GM18867 (cell line): ENCODE measurements around the gene CLSTN2.

ENCODE experiments used
- ATAC-seq: cut with Tn5 transposase; IDR thresholded peaks from one replicate; pipeline ENCODE4 v1.9.1; 2021; ENCODE audit warnings: mild to moderate bottlenecking, moderate library complexity; ENCODE audit not compliant: unreplicated experiment

CLSTN2 gene

DNA sequence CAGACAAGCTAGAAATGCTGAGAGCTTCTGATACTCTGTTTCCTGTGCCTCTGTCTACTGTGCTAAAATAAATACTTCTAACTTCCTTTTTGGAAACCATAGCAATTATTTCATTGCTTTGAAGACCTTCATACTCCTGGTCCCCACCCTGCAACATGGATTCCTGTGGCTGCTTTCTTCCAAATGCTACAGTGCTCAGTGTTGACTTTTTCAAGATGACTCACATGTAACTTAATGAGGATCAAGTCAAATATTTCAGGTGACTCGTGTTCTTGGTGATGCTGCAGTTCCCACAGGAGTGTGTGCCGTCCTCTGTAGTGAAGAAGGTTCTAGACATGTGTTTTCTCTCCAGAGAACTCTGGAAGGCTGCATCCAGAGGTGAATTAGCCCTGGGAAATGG is 288.6 kb downstream of the CLSTN2 start:
- no peak for ATAC-seq

DNA sequence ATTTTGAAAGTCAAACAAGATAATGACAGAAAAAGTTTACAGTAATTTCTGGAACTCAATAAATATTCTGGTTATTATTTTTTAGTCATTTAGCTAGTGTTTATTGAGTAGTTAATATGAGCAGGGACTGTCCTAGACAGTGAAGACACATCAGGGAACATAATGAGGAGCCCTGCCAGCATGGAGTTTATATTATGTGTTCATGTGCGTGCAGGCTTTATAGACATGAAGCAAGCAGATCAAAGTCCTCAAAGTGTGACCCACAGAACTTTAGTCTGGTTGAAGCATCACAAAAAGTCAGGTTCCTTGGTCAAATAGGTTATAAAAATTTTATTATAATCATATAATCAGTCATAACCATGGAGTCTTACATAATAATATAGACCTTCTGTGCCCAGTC is 289.3 kb downstream of the CLSTN2 start:
- no peak for ATAC-seq

DNA sequence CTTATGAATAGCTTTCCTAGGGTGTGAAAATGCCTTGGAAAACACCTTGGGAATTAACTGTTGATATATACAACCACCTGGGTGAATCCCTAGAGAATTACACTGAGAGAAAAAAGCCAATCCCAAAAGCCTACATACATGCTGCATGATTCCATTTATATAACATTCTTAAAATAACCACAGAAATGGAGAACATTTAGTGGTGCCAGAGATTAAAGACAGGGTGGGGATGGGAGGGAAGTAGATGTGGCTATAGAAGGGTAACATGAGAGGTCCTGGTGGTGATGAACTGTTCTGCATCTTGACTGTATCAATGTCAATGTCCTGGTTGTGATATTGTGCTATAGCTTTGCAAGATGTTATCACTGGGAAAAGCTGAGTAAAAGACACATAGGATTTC is 291.0 kb downstream of the CLSTN2 start:
- ATAC-seq = no peak

DNA sequence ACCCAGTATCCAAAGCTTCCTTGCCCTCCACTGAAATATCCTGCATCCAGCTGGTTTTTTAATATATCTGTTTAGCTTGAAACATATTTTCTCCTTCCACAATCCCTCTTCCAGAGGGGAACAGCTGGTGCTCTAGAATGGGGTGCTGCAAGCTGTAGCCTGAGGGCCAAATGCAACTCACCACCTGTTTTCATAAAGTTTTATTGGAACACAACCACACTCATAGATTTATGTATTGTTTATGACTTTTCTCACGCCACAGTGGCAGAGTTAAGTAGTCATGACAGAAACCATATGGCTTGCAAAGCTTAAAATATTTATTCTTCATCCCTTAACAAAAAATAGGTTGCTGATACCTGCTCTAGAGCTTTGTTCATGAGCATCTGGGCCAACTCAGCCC is 298.7 kb downstream of the CLSTN2 start:
- no peak for ATAC-seq

DNA sequence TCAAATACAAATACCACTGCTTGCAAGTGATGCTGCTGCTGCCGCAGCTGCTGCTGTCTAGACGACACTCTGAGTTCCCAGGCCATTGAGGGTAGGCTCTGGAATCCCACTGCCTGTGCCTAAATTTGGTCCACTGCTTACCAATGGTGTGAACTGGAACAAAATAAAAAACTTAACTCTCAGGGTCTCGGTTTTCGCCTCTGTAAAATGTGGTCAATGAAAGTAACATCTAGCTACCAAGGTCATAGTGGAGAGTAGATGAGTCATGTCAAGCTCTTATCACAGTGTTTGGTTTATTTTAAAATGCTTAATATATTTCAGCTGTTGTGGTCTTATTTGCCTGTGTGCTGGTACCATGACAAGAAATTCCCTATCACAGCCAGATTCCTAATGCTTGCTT is 299.3 kb downstream of the CLSTN2 start:
- no peak for ATAC-seq

DNA sequence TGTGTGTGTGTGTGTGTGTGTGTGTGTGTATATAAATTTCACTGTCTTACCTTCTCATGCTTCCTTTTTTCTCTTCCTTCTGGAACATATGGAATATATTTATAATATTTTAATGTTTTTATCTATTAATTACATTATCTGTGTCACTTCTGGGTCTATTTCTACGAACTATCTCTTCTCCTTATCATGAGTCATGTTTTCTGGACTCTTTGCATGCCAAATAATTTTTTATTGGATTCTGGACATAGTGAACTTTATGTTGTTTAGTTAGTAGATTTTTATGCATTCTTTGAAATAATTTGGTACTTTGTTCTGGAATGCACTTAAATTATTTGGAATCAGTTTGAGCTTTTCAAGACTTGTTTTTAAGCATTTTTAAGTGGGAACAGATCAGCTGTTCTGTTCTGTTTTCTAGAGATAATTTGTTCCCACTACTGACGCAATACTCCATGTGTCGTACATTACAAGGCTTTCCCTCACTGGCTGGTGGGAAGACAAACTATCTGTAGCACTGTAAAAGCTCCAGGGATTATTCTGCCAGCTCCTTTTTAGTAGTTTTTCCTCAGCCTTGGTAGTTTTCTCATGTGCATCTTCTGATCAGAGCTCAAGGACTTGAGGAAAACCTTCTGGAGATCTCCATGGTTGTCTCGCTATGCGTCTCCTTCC is 302.0 kb downstream of the CLSTN2 start:
- no peak for ATAC-seq

DNA sequence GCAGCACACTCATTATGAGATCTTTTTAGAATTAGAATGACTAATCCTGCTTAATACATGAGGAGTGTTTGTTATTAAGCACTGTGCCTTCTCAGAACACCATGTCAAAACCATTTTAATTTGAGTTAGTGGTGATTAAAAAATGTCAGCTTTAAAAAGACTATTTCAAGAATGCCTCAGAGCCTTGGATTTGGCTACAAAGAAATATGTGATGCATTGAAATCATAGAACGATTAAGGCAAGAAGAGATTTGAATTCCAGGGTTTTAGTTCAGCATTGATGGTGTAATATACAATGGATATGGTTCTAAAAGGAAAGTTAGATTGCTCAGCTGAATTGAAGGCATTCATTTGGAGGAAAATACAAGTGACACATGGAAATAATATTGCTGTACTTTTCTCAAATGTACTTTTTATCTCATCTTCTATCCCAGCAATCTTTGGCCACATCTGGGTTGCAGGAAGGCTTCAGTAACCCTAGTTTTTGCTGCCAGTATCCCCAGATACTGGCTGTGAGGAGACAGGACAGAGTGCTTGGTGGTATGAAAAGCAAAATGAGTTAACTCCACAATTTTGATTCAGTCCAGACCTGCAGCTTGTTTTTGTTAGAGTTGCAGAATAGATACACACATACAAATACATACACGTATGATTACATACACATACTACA is 303.8 kb downstream of the CLSTN2 start:
- ATAC-seq = no peak

DNA sequence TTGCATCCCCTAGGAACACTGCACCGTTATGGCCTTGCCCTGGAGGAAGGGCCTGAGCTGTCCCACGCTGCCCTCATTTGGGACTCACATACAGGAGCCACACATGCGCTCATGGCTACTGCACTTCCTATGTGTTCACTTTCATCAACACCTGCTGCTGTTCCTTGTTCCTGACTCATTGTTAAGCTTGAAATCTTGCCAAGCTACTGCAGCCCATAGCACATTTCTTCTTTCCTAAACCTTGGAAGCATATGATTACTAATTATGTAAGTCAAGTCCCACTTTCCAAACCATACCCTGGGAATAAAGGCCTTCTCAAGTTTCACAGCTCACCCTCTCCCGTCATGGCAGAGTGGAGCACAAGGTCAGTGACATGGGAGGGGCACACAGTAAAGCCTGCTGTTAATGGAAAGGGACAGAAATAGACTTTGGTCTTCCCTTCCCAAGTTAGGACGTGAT is 307.9 kb downstream of the CLSTN2 start:
- no peak for ATAC-seq

DNA sequence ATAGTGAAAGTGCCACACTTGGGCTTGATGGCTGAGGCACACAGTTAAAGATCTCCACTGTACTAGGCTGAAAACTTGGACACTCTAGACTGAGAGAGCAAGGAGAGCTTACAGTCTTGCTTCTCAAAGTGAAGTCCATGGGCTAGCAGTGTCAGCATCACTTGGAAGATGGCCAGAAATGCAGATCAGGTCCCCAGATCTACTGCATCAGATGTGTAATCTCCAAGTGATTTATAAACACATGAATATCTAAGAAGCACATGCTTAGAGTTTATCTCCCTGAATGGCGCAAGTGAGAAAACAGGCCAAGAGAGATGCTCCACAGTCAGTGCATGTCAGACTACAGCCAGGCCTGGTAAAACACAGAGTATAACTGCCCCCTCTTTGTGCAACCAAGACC is 308.6 kb downstream of the CLSTN2 start:
- no peak for ATAC-seq

DNA sequence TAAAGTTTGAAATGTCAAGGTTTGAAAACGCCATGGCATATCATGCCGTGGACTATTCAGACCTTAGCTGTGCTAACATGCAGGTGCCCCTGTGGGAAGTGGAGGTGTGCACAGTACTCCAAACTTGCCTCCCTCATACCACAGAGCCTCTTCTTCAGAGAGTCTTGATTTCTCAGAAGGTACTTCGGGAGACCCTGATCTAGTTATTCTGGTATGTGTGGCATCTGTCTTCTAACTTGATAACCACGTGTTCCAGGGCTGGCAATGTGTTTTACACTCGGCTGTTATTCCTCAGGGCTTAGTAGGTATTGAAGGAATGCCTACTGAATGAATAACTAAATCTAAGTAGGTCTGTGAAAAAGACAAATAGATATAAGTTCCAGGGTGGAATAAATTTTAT is 309.9 kb downstream of the CLSTN2 start:
- ATAC-seq = no peak

DNA sequence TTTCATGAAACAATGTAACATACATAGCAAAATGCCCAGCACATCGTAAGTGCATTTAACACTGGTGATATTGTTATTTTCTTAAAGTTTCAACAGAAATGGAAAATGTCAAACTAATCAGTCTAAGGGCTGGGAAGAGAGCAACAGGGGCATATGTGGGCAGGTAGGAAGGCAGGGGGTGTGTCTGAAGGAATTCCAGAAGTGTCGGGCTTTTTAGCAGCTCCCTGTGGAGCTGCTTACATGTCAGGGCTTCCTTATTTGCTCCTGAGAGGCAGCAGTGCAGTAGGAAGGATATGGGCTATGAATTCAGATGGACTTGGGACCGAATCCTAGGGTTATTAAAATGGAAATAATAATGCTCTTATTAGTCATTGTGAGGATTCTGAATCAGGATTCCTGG is 311.6 kb downstream of the CLSTN2 start:
- ATAC-seq = no peak

DNA sequence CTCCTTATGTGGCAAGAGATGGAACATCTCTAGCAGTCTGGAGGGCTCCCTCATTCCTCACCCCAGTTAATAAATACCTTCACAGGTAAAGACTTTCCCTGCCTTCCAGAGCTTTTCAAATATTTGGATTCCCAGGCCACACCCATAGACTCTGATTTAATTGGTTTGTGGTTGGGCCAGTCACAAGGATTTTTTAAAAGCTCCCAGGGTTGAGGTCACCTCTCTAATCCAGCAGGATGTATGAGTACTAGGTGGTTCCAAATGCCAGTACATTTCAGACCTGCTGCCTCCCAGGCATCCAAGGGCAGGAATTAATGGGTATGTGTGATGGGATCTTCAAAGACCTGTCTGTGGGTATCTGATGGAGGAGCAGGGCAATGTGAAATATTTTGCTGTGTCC is 312.8 kb downstream of the CLSTN2 start:
- no peak for ATAC-seq

DNA sequence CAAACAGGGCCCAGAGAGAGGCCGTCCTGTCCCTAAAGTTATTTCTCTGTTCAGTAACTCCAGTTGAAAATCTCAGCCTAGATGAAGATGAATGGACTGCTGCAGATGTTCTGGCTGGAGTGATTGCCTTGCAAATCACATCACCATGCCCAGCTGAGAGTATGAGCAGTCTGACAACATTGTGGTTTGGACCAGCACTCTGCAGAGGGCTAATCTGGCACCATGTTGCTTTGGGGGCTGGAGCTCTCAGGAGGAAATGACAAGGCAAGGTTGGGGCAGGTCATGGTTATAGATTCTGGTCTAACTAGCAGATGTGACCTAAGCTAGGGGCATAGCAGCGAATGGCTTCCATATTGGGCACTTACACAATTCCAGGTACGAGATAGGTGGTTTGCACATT is 314.2 kb downstream of the CLSTN2 start:
- ATAC-seq = no peak

DNA sequence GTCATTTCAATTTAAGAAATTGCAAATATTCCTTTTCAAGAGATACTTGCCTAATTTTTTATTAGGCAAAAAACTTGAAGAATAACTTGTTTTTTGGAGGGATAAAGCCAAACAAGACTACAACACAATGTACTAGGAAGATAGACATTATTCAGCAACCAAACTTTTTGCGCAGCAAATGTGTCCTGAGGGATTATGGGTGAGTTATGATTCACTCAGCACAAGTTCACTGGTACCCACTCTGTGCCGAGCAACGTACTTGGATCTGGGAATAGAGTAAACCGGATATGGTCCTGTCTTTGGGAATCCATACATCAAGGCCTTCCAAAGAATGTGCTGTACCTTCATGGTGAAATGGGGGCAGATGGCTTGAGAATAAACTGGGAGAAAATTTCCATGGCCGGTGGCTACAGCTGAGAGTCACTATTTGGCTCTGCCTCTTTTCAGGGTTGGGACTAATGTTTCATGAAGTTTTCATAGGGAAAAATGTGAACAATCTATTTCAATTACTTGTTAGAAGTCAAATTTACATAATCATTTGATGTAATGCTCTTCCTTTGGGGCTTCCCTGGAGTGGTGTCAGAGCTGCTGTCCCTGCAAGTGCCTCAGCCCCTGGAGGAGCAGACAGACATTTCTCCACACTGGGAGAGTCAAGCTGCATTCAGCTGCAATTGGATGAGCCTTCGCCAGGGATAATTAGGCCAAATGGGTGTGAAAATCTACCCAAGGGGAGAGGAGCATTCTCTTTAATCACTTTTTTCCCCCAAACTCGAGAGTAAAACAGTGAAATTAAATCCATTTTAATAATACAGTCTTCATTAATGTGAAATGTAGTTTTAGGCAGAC is 315.2 kb downstream of the CLSTN2 start:
- ATAC-seq = no peak

DNA sequence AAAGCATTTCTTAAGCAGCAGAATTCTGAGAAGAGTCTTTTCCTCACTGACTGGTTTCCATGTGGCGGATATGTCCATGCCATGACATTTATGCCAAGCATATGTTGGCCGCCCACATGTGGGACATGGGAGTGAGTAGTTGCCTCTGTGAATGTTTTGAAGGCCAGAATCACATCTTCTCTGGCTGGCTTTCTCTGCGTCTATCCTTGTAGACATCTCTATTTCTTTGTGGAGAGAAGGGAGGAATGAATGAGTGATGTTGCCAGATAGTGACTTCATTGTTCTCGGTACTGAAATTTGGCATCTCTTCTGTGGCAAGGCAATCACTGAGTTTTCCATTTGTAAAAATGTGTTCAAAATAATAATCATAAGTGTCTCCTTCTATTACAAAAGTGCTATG is 316.0 kb downstream of the CLSTN2 start:
- no peak for ATAC-seq

DNA sequence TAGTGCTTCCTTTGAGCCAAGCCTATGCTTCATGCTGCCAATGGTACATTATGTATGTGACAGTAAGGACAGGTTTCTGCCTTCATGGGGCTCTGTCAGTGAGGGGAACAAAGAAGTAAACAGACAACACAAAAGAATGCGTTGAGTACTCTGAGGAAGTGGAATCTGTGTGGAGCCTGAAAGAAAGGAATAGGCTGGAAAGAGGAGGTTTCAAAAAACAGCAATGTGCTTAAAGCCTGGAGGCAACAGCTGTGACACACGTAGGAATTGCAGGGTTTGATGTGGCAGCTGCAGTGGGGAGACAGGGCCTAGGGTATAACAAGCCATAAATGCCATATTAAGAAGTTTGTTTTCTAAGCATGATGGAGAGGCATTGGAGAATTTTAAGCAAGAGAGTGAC is 316.7 kb downstream of the CLSTN2 start:
- ATAC-seq = no peak

DNA sequence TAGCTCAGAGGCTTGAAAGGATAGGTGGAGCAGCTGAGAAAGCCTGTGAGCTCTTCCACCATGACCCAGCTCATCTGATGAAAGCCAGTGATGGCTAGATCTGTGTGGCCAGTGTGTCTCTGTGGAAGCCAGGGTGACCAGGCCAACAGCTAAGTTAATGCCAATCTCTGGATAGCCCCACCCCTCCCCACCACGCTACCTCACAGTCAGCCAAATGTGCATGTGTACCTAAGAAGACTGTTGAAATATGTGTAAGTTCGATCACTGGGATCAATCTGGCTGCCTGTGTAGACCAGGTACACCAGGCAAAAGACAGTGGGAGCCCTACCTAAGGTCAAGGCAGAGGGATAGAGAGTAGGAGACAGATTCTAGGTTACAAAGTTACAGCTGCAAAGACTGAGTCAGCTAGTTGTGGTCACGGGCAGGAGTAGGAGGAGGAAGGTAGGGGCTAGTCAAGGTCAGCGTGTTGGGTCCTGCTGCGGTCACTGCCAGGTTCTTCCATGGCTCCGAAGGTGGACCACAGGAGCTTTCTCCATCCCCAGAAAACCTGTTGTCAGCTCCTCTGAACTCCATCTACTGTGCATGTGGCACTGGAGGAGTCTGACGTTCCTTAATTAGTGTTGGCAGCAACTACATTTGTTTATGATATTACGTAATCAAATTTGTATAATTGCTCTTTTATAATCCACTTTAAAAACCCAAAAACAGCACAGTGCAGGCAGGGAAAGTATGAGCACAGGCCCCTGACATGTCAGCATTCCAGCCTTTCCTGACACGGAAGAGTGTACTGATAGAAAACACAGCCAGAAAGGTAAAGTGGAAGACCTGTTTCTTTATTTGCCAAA is 318.0 kb downstream of the CLSTN2 start:
- no peak for ATAC-seq

DNA sequence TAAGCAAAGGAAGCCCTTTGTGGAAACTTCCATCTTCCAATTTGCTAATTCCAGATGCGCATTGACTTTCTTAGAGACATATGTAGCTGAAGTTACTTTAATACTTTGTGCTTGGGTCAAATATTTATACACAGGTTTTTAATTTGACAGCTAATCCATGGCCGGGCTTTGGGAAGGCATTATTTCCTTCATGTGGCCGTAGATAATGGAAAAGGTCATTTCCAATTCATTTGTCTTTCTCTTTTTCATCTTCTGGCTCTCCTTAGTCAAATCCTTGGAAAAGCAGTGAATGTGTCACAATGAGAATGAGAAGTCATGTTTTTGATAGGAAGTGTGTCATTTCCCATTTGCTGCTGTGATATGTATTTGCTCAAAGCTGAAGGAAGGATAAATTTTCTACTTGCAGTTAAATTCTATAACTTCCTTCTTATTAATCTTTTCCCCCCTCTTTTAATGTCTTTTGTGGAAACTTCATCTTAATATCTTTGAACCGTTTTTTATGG is 323.3 kb downstream of the CLSTN2 start:
- no peak for ATAC-seq

DNA sequence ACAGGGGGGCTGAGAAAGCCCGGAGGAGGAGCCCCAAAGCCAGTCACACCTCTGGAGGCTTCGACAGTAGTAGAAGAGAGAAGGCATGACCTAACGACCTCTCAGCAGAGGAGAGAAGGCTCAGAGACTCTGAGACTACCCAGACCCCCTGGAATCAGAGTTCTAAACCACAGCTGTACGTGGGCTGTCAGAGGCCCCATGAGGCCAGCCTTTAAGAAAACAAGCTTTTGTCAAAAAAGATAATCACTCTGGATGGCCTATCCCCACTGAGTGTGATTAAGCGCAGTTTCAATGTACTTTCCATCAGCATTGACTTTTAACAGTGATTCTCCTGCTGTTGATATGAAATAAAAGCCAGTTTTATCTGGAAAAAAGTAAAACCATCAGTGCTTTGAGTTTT is 330.3 kb downstream of the CLSTN2 start:
- no peak for ATAC-seq

DNA sequence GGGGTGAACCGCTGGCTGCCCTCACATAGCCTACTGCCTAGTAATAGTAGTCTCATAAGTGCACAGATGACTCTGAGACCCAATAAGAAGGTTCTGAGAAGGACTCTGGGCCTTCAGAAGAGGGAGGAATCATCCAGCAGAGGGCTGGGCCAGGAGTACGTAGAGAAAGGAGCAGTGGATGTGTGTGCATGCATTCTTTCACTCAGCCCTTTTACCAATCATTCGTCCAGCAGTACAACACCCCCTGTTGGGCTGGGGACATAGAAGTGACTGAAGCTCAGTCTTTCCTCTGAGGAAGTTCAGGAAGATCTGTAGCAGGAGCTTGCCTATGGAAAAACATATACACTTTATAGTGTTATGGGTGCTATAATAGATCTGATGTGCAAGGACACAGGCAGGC is 333.1 kb downstream of the CLSTN2 start:
- no peak for ATAC-seq

DNA sequence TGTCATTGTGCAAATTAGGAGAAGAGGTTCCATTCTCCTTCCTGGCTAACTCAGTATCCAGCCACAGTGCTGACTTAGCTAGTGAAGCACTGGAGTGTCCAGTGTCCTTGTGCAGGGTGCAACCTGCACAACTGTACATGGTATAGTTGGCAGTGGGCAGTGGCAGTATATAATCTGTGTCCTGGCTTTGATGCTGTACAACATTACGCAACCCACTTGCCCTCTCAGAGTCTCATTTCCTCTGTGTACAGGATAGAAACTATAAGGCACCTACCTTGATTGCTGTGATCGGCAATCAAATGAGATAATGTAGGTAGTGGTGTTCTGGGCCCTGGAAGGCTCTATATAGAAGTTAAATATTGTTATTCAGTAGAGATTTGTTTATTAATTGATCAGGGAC is 333.6 kb downstream of the CLSTN2 start:
- ATAC-seq = no peak
